HG03039 (cell line): ENCODE results near the gene ZNF608.

Experiments
- ATAC-seq: cut with Tn5 transposase; IDR thresholded peaks from one replicate; pipeline ENCODE4 v1.9.1; 2021; ENCODE audit warnings: mild to moderate bottlenecking, moderate library complexity; ENCODE audit not compliant: unreplicated experiment

The ZNF608 gene

GRCh38 chr5:124745928-124746915, at the start of gene ZNF608:
TSS of gene ZNF608 (minus strand) at chr5:124746639. CDS start at chr5:124744989, 1,650 bp downstream.
- ATAC-seq: no peak

GRCh38 chr5:124795829-124796228, 49.4 kb upstream of the ZNF608 start:
- ATAC-seq: no peak

- ATAC-seq: no peak
These were observed 44.7 kb upstream of the ZNF608 start for GRCh38 chr5:124790895-124791732.

GRCh38 chr5:124790301-124790894, 44.0 kb upstream of the ZNF608 start:
- ATAC-seq: no peak

- ATAC-seq: no peak
These were observed 42.7 kb upstream of the ZNF608 start for GRCh38 chr5:124789104-124789605.

- no peak for ATAC-seq
These were observed 37.4 kb upstream of the ZNF608 start for GRCh38 chr5:124783794-124784193.

GRCh38 chr5:124783285-124783684, 36.8 kb upstream of the ZNF608 start:
- no peak for ATAC-seq

GRCh38 chr5:124782262-124782661, 35.8 kb upstream of the ZNF608 start:
- ATAC-seq: no peak

- ATAC-seq: no peak
These were observed 33.6 kb upstream of the ZNF608 start for GRCh38 chr5:124780011-124780410.

GRCh38 chr5:124773315-124774311, 27.2 kb upstream of the ZNF608 start:
- ATAC-seq: no peak

- no peak for ATAC-seq
These were observed 26.2 kb upstream of the ZNF608 start for GRCh38 chr5:124772457-124773200.

- ATAC-seq: no peak
These were observed 25.3 kb upstream of the ZNF608 start for GRCh38 chr5:124771761-124772160.

- ATAC-seq: no peak
These were observed 18.7 kb upstream of the ZNF608 start for GRCh38 chr5:124764992-124765611.

- ATAC-seq: no peak
These were observed 18.1 kb upstream of the ZNF608 start for GRCh38 chr5:124764585-124764984.

- no peak for ATAC-seq
These were observed 14.6 kb upstream of the ZNF608 start for GRCh38 chr5:124761010-124761409.

- ATAC-seq: no peak
These were observed 14.2 kb upstream of the ZNF608 start for GRCh38 chr5:124760608-124761007.

GRCh38 chr5:124755565-124755964, 9.1 kb upstream of the ZNF608 start:
- ATAC-seq: no peak

- ATAC-seq: no peak
These were observed 8.6 kb upstream of the ZNF608 start for GRCh38 chr5:124755041-124755440.
